Cardiac muscle cell (in vitro differentiated cells and primary cell): ENCODE results near the gene SERPINA3. TPM values are rescaled to one million over a fixed set of nuclear protein-coding genes. Genes with fewer than 3 reads are reported as not detected.

Experiments used
- DNase-seq, 2 donors: peaks; one replicate each; pipeline versions ENCODE4 v3.0.0 to v3.0.0-alpha.2; 2010 to 2017; ENCODE audit warnings: low read depth in 1 of 2, low spot score in 1 of 2
- H3K27ac ChIP-seq: fragments of 200-600 bp; sonication (generic); 2 replicates; pipeline ENCODE4 v1.5.1; 2016
- H3K27me3 ChIP-seq: fragments of 200-600 bp; sonication (generic); 2 replicates; pipeline ENCODE4 v1.6.0; 2016; ENCODE audit warnings: control low read depth
- H3K36me3 ChIP-seq: fragments of 200-600 bp; sonication (generic); 2 replicates; pipeline ENCODE4 v1.5.1; 2016; ENCODE audit warnings: control low read depth
- H3K4me1 ChIP-seq: fragments of 200-600 bp; sonication (generic); 2 replicates; pipeline ENCODE4 v1.8.1; 2017; ENCODE audit warnings: low read depth, mild to moderate bottlenecking, mixed run types
- H3K4me3 ChIP-seq: fragments of 200-600 bp; sonication (generic); 2 replicates; pipeline ENCODE4 v1.5.1; 2016; ENCODE audit warnings: mild to moderate bottlenecking
- H3K9me3 ChIP-seq: fragments of 200-600 bp; sonication (generic); 2 replicates; pipeline ENCODE4 v1.5.1; 2017; ENCODE audit warnings: low read depth, mild to moderate bottlenecking, control low read depth
- polyA plus RNA-seq: library from polyadenylated mRNA; unstranded; fragments of >200 nt; fragmentation: Nextera tagmentation; extraction: Ambion mirVana; gene quantifications from 2 replicates; pipeline ENCODE4 v1.2.1, GENCODE V29; 2016
- total RNA-seq: library from RNA; depleted of rRNA; stranded (reverse); fragments of >200 nt; gene quantifications from 2 replicates; pipeline ENCODE4 v1.2.3, GENCODE V29; 2016
- TF ChIP-seq, protein P1 (sequence below): IDR thresholded peaks from 2 replicates; pipeline ENCODE4 v1.5.1; 2012; ENCODE audit warnings: low read depth, mild to moderate bottlenecking, low read length

Gene SERPINA3
- total and polyA plus RNA-seq, 2 experiments from 2014 or later = 0.31 TPM; not detected in 1

DNA sequence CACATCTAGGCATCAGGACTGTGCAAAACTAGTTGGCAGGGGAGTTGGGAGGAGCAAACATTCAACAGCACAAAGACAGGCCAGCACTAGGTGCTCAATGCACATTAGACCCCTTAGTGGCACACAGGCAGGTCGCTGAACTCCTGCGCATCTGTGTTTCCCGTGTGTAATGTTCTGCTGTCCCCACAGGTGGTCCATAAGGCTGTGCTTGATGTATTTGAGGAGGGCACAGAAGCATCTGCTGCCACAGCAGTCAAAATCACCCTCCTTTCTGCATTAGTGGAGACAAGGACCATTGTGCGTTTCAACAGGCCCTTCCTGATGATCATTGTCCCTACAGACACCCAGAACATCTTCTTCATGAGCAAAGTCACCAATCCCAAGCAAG lies 11.2 kb downstream of the SERPINA3 start:
- no peak overlapping the region for H3K4me3 ChIP-seq
- H3K27ac ChIP-seq = no peak overlapping the region
- no peak for DNase-seq
- no peaks in the 10 kb centered on the region for H3K9me3 ChIP-seq
- H3K36me3 ChIP-seq = no peaks in the 10 kb centered on the region
- H3K27me3 ChIP-seq = peaks cover 20% of the 10 kb centered on the region
- TF ChIP-seq, protein P1, sequence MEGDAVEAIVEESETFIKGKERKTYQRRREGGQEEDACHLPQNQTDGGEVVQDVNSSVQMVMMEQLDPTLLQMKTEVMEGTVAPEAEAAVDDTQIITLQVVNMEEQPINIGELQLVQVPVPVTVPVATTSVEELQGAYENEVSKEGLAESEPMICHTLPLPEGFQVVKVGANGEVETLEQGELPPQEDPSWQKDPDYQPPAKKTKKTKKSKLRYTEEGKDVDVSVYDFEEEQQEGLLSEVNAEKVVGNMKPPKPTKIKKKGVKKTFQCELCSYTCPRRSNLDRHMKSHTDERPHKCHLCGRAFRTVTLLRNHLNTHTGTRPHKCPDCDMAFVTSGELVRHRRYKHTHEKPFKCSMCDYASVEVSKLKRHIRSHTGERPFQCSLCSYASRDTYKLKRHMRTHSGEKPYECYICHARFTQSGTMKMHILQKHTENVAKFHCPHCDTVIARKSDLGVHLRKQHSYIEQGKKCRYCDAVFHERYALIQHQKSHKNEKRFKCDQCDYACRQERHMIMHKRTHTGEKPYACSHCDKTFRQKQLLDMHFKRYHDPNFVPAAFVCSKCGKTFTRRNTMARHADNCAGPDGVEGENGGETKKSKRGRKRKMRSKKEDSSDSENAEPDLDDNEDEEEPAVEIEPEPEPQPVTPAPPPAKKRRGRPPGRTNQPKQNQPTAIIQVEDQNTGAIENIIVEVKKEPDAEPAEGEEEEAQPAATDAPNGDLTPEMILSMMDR = no peak
- H3K4me1 ChIP-seq = no peaks in the 10 kb centered on the region

- Histone ChIP-seq H3K36me3 (no peaks in the 10 kb centered on the region), H3K4me1 (no peaks in the 10 kb centered on the region), H3K9me3 (no peaks in the 10 kb centered on the region), H3K27me3 (peaks cover 23% of the 10 kb centered on the region), H3K27ac (no peak overlapping the region), H3K4me3 (no peak overlapping the region)
- no peak for DNase-seq
- TF ChIP-seq, protein P1 = no peak
Observed at GRCh38 chr14:94623856-94624499, 11.8 kb downstream of the SERPINA3 start.

- no peak for DNase-seq
- Histone ChIP-seq H3K27ac (no peak overlapping the region), H3K36me3 (no peaks in the 10 kb centered on the region), H3K27me3 (peaks cover 27% of the 10 kb centered on the region), H3K9me3 (no peaks in the 10 kb centered on the region), H3K4me3 (no peak overlapping the region), H3K4me1 (no peaks in the 10 kb centered on the region)
- TF ChIP-seq, protein P1 = no peak
Observed at GRCh38 chr14:94624537-94625352, 12.6 kb downstream of the SERPINA3 start.

GRCh38 chr14:94625353-94625635 lies 13.1 kb downstream of the SERPINA3 start:
- no peak overlapping the region for H3K4me3 ChIP-seq
- no peak overlapping the region for H3K27ac ChIP-seq
- TF ChIP-seq, protein P1 = no peak
- no peaks in the 10 kb centered on the region for H3K36me3 ChIP-seq
- H3K4me1 ChIP-seq = no peaks in the 10 kb centered on the region
- H3K27me3 ChIP-seq = peaks cover 27% of the 10 kb centered on the region
- H3K9me3 ChIP-seq = no peaks in the 10 kb centered on the region
- no peak for DNase-seq

GRCh38 chr14:94628578-94628977 lies 16.4 kb downstream of the SERPINA3 start:
- TF ChIP-seq, protein P1 = no peak
- DNase-seq = no peak
- Histone ChIP-seq H3K27me3 (peaks cover 36% of the 10 kb centered on the region), H3K4me1 (no peaks in the 10 kb centered on the region), H3K27ac (no peak overlapping the region), H3K4me3 (no peak overlapping the region), H3K36me3 (no peaks in the 10 kb centered on the region), H3K9me3 (no peaks in the 10 kb centered on the region)
